Adrenal gland (tissue), 12 donors: ENCODE data around the gene USF1. TPM values are rescaled to one million over a fixed set of nuclear protein-coding genes. Genes with fewer than 3 reads are reported as not detected.

Experiments
- DNase-seq, 7 donors: peaks; one replicate each; pipeline ENCODE4 v3.0.0-alpha.2; 2019 to 2020
- H3K27ac ChIP-seq, 5 donors: fragments of 200-600 bp; sonication (generic) in 4 of 5; 1 replicate in 3 of 5; 2 replicates in 2 of 5; pipeline versions ENCODE4 v1.5.1 to v1.8.0; 2016 to 2020; ENCODE audit warnings: mild to moderate bottlenecking in 1 of 5
- H3K27me3 ChIP-seq: fragments of 200-600 bp; 2 replicates; pipeline ENCODE4 v1.8.0; 2021
- H3K36me3 ChIP-seq, 2 donors: fragments of 200-600 bp; replicated peaks in 1 of 2; 1 replicate in 1 of 2; 2 replicates in 1 of 2; pipeline versions ENCODE4 v1.5.1 to v1.8.0; 2018 to 2022
- H3K4me1 ChIP-seq, 2 donors: fragments of 200-600 bp; replicated peaks in 1 of 2; 1 replicate in 1 of 2; 2 replicates in 1 of 2; pipeline versions ENCODE4 v1.5.1 to v1.8.0; 2018 to 2021
- H3K4me3 ChIP-seq, 4 donors: fragments of 200-600 bp; sonication (generic) in 3 of 4; one replicate each; pipeline ENCODE4 v1.5.1; 2016 to 2018
- H3K9me3 ChIP-seq, 3 donors: fragments of 200-600 bp; sonication (generic) in 1 of 3; replicated peaks in 1 of 3; 1 replicate in 2 of 3; 2 replicates in 1 of 3; pipeline versions ENCODE4 v1.5.1 to v1.8.0; 2016 to 2021
- CTCF ChIP-seq, 6 experiments: fragments of 450-650 bp in 4 of 6; fragments of 200-600 bp in 2 of 6; sonication (generic) in 1 of 6; IDR thresholded peaks; 1 replicate in 5 of 6; 2 replicates in 1 of 6; pipeline versions ENCODE4 v1.5.1 to v1.8.0; 2016 to 2021; ENCODE audit warnings: antibody characterized with exemption in 6 of 6, mild to moderate bottlenecking in 2 of 6, moderate library complexity in 1 of 6
- POLR2A ChIP-seq, 2 donors: fragments of 450-650 bp; IDR thresholded peaks; one replicate each; pipeline ENCODE4 v1.6.1; 2017; ENCODE audit warnings: antibody characterized with exemption in 2 of 2, mild to moderate bottlenecking in 2 of 2, moderate library complexity in 1 of 2
- WGBS, 4 donors: extraction: QIAGEN DNeasy Blood & Tissue Kit in 2 of 4; methylation state at CpG; one replicate each; pipeline versions ENCODE4 v1.1.5 to v1.1.7; 2013 to 2017; 5-methylcytosine and 5-hydroxymethylcytosine counted together
- intact Hi-C, 2 donors: fragments of 100-400 bp; cut with DNase I; formaldehyde crosslinking; loops; one replicate each; pipeline versions ENCODE4 v1.14.1 to v1.15.0; 2022 to 2023
- polyA plus RNA-seq, 3 donors: library from polyadenylated mRNA; stranded (reverse); fragments of 200-250 nt in 2 of 3; fragments of 350-450 nt in 1 of 3; fragmentation: Illumina TruSeq in 1 of 3; extraction: RNeasy Lipid Tissue Mini Kit (QIAGEN cat#74804) in 1 of 3; gene quantifications; one replicate each; pipeline ENCODE4 v1.2.3, GENCODE V29; 2013 to 2014
- total RNA-seq, 9 donors: library from RNA; depleted of rRNA in 4 of 9; stranded (reverse); fragments of >200 nt in 4 of 9; fragments of 120-200 nt in 1 of 9; fragmentation: NEBNext Ultra II Directional in 1 of 9; extraction: Animal tissue kit (Norgen Biotek cat#: 25700) in 1 of 9; gene quantifications; one replicate each; pipeline versions ENCODE4 v1.1.0 to v1.2.4, GENCODE V29; 2013 to 2023
- donor health status: healthy with polysubstance abuse.
- donor health status: Bipolar disorder and iron deficiency.
- donor health status: DM: yes; HTN: yes; CAD: no.
- donor health status: DM: no; HTN: no; CAD: no.
- donor health status: DM: no; HTN: no; CAD: no.
- donor health status: DM: yes; HTN: yes; CAD: no.

The USF1 gene
- total and polyA plus RNA-seq, 12 donors = 41.3 to 153 (median 63.7) TPM

- TF ChIP-seq POLR2A (IDR thresholded peaks at IDR 0.05) (no peak), CTCF (IDR thresholded peaks at IDR 0.05) (no peak)
- peaks cover 0 to 6% of the 10 kb centered on the region in 2 donors for H3K36me3 ChIP-seq
Measured at GRCh38 chr1:161052899-161053298, 7.1 kb upstream of the USF1 start.

GRCh38 chr1:161051219-161051618 is 5.4 kb upstream of the USF1 start:
- no peaks in the 10 kb centered on the region for H3K4me1 ChIP-seq
- H3K9me3 ChIP-seq = no peaks in the 10 kb centered on the region
- DNase-seq = no peak
- H3K27me3 ChIP-seq = no peaks in the 10 kb centered on the region
- no peak overlapping the region for H3K4me3 ChIP-seq
- TF ChIP-seq POLR2A (IDR thresholded peaks at IDR 0.05) (no peak), CTCF (IDR thresholded peaks at IDR 0.05) (no peak)
- peaks cover 0 to 6% of the 10 kb centered on the region in 2 donors for H3K36me3 ChIP-seq
- intact Hi-C loops = loop anchor here in 1 of 2 donors (5.0 kb wide), 1 partner anchor 49 kb away; no protein-coding TSS in a partner anchor
- WGBS, 4 donors = 82 to 83% (median 83%) methylated on average over 4 to 10 of the region's 10 CpGs
- H3K27ac ChIP-seq = no peak overlapping the region

More at GRCh38 chr1:161052899-161053298, 7.1 kb upstream of the USF1 start:
- WGBS, 4 donors = 57 to 81% (median 67%) methylated on average over 3 of the region's 3 CpGs
- no peak overlapping the region for H3K27ac ChIP-seq
- H3K27me3 ChIP-seq = no peaks in the 10 kb centered on the region
- DNase-seq = no peak
- intact Hi-C loops = loop anchor here in 1 of 2 donors (5.0 kb wide), 1 partner anchor 51 kb away; no protein-coding TSS in a partner anchor
- no peaks in the 10 kb centered on the region for H3K9me3 ChIP-seq
- H3K4me3 ChIP-seq = no peak overlapping the region
- H3K4me1 ChIP-seq = no peaks in the 10 kb centered on the region

DNA sequence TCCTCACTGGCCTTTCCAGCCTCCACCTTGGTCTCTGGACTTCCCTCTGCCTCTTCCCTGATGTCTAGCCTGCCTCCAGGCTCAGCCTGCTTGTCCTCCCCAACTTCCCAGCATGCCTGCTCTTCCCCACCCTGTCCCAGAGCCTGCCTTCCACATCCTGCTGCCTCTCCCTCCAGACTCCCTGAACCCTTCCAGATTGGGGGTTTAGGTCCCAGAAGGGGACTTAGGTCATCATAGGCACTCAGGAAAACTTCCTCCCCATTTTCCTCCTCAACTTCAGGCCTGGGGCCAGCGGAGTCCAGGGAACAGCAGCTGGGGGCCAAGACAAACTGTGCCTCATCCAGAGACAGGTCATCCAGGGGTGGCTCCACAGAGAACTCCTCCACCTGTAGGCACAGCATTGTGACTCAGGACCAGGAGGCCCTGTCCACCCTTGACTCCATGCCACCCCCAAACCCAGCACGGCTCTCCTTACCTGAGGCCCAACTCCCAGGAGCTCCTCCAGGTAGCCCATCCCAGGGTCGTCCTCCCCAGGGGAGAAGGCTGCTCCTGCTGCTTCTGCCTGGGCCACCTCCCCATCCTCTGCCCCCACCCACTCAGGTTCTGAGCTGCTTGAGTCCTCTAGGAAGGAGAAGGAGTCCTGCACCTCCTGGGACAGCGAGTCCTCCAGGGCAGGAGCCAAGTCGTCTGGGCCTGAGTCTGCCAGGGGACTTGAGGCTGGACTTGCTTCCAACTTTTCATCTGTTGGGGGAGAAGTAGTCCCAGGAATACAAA is 3.4 kb upstream of the USF1 start:
- intact Hi-C loops = no loop called here
- Histone ChIP-seq H3K4me3 (no peak overlapping the region), H3K27me3 (no peaks in the 10 kb centered on the region), H3K4me1 (peaks cover 6 to 7% of the 10 kb centered on the region in 2 donors), H3K9me3 (no peaks in the 10 kb centered on the region), H3K27ac (no peak overlapping the region), H3K36me3 (peaks cover 0 to 6% of the 10 kb centered on the region in 2 donors)
- WGBS, 4 donors = 86 to 98% (median 95%) methylated on average over 4 to 5 of the region's 5 CpGs
- no peak for DNase-seq
- TF ChIP-seq POLR2A (IDR thresholded peaks at IDR 0.05) = no peak
- no peak for TF ChIP-seq CTCF (IDR thresholded peaks at IDR 0.05)

DNA sequence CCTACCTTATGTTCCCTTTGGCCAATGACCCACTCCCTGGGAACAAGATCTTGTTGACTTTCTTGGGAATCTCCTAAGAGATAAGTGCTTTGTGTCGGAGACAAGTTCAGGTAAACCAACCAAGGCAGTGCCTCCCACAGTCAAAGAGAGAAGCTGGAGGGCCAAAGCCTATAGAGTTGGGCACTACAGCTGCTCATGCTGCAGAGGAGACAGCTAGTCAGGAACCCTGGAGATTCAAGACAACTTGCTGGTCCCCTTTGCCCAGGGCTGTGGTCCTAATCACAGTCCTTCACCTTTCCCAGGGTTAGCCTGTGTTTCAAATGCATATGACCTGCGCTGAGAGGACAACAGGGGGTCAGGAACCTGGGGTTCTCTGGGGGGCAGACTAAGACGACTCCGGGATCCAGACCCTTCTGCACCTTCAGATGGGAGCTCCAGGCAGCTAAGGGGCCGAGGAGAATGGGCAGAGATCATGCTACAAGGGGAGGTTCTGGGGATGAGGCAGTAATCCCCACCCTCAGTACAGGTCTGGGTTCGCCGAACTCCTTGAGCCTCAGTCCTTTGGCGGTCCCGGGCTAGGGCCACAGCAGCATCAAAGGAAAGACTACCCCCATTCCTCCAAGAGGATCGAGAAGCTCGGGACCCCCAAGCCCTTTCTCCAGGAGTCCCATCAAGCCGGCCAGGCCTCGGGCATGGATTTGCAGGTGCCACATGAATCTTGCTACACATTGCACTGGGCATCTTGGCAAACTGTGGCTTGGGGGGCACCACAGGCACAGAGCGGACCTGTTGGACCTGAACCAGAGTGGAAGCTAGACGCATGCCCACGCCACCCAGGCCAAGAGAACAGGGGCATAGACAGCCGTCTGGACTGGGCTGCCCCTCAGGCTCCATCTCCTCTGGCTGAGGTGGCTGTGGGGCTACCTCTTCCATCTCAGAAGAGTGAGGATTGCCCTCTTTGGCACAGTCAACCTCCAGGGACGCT is 2.0 kb upstream of the USF1 start:
- WGBS, 4 donors = 94 to 98% (median 97%) methylated on average over 12 to 18 of the region's 18 CpGs
- intact Hi-C loops = no loop called here
- TF ChIP-seq CTCF (IDR thresholded peaks at IDR 0.05) = no peak
- TF ChIP-seq POLR2A (IDR thresholded peaks at IDR 0.05) = no peak
- H3K9me3 ChIP-seq = no peaks in the 10 kb centered on the region
- H3K4me1 ChIP-seq = peaks cover 10 to 11% of the 10 kb centered on the region in 2 donors
- no peaks in the 10 kb centered on the region for H3K27me3 ChIP-seq
- no peak overlapping the region for H3K4me3 ChIP-seq
- peak overlapping the region in 1 of 5 donors; percentile 17 for H3K27ac ChIP-seq
- no peak for DNase-seq
- H3K36me3 ChIP-seq = peaks cover 0 to 14% of the 10 kb centered on the region in 2 donors
